ENCODE data around the gene MSANTD4.

DNA sequence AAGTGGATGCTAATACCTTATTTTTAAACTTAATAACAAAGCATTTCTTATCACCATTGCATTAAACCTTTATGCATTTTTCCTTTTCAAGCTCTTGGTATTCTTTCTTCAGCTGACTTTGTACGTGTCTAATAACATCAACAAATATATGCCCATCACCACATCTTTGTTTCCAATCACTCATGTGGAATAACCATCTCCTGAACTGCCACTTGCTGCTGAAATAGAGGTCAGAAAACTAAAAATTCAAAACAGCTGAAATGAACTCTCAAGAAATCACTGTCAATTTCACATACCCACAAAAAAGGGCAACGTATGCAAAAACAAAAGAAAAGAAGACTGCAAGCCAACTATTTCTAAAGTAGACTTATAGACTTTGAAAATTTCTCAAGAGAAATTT lies 7.4 kb downstream of the MSANTD4 start:
- TF ChIP-seq POLR2AphosphoS5 (IDR thresholded peaks at IDR 0.05; ENCODE audit: low read depth, low read length) (no peak), TAF1 (IDR thresholded peaks at IDR 0.05; ENCODE audit: borderline replicate concordance, insufficient read depth, low read length) (no peak), SIN3A (IDR thresholded peaks at IDR 0.05; ENCODE audit: borderline replicate concordance, insufficient read depth, low read length) (no peak)
- TF ChIP-seq, protein P1, sequence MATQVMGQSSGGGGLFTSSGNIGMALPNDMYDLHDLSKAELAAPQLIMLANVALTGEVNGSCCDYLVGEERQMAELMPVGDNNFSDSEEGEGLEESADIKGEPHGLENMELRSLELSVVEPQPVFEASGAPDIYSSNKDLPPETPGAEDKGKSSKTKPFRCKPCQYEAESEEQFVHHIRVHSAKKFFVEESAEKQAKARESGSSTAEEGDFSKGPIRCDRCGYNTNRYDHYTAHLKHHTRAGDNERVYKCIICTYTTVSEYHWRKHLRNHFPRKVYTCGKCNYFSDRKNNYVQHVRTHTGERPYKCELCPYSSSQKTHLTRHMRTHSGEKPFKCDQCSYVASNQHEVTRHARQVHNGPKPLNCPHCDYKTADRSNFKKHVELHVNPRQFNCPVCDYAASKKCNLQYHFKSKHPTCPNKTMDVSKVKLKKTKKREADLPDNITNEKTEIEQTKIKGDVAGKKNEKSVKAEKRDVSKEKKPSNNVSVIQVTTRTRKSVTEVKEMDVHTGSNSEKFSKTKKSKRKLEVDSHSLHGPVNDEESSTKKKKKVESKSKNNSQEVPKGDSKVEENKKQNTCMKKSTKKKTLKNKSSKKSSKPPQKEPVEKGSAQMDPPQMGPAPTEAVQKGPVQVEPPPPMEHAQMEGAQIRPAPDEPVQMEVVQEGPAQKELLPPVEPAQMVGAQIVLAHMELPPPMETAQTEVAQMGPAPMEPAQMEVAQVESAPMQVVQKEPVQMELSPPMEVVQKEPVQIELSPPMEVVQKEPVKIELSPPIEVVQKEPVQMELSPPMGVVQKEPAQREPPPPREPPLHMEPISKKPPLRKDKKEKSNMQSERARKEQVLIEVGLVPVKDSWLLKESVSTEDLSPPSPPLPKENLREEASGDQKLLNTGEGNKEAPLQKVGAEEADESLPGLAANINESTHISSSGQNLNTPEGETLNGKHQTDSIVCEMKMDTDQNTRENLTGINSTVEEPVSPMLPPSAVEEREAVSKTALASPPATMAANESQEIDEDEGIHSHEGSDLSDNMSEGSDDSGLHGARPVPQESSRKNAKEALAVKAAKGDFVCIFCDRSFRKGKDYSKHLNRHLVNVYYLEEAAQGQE (IDR thresholded peaks at IDR 0.05; ENCODE audit: insufficient read depth in 1 of 2, low read depth in 2 of 2, low read length in 2 of 2), result no peak
